Endothelial cell of umbilical vein (primary cell): ENCODE data around the gene IL17RD. TPM values are rescaled to one million over a fixed set of nuclear protein-coding genes. Genes with fewer than 3 reads are reported as not detected.

Experiments used
- BruUV-seq: library from RNA; stranded (reverse); fragments of 400-500 nt; replicated peaks from 2 replicates; lab custom pipeline; 2021; lab: Mats Ljungman, UMichigan
- CTCF ChIA-PET: fragments of 300-600, 350-600 bp; sonication (Branson Sonifier 250); formaldehyde crosslinking; loops from one replicate; lab custom pipeline; 2021; ENCODE audit warnings: antibody characterized with exemption, inconsistent platforms; lab: Charles Lee
- POLR2A ChIA-PET: fragments of 300-600, 350-600 bp; sonication (Branson Sonifier 250); formaldehyde crosslinking; loops from one replicate; lab custom pipeline; 2021; ENCODE audit warnings: antibody characterized with exemption, inconsistent platforms; lab: Charles Lee
- DNase-seq: peaks from one replicate; pipeline ENCODE4 v3.0.0-alpha.2; 2011; ENCODE audit warnings: low read depth, low spot score
- FAIRE-seq: peaks from 2 replicates; lab custom pipeline; 2011; peaks lifted over from hg19 to GRCh38; lab: Jason Lieb, UNC
- H2AFZ ChIP-seq: 2 replicates; pipeline ENCODE4 v1.6.0; 2012; ENCODE audit warnings: low read depth, low read length, control low read depth, inconsistent platforms
- H3K27ac ChIP-seq: 2 replicates; pipeline ENCODE4 v1.5.1; 2011; ENCODE audit warnings: low read depth, mild to moderate bottlenecking, control low read depth, low read length, moderate library complexity; ENCODE audit not compliant: insufficient read depth
- H3K27me3 ChIP-seq, 2 experiments: 2 replicates each; pipeline versions ENCODE4 v1.6.0 to v1.6.1; 2011; ENCODE audit warnings: low read length in 2 of 2, mixed read lengths in 1 of 2; ENCODE audit not compliant: control insufficient read depth in 2 of 2, insufficient read depth in 2 of 2
- H3K36me3 ChIP-seq, 2 experiments: 2 replicates in 1 of 2; 3 replicates in 1 of 2; pipeline ENCODE4 v1.5.1; 2011; ENCODE audit warnings: low read length in 2 of 2, mild to moderate bottlenecking in 1 of 2, moderate library complexity in 1 of 2; ENCODE audit not compliant: control insufficient read depth in 2 of 2, insufficient read depth in 2 of 2; ENCODE audit errors: extremely low read depth in 1 of 2
- H3K4me1 ChIP-seq: 3 replicates; pipeline ENCODE4 v1.5.1; 2011; ENCODE audit warnings: mild to moderate bottlenecking, low read length; ENCODE audit not compliant: control insufficient read depth, insufficient read depth; ENCODE audit errors: extremely low read depth
- H3K4me2 ChIP-seq: 2 replicates; pipeline ENCODE4 v1.6.1; 2011; ENCODE audit warnings: low read length, control low read depth, mixed read lengths; ENCODE audit not compliant: insufficient read depth
- H3K4me3 ChIP-seq, 3 experiments: fragments of 200-600 bp in 1 of 3; sonication (generic), shearing (Covaris generic) in 1 of 3; replicated peaks in 1 of 3; 2 replicates each; pipeline ENCODE4 v1.5.1; 2011 to 2016; ENCODE audit warnings: control low read depth in 3 of 3, low read length in 3 of 3, mild to moderate bottlenecking in 2 of 3, inconsistent platforms in 1 of 3, low read depth in 1 of 3, moderate library complexity in 1 of 3; ENCODE audit not compliant: insufficient read depth in 1 of 3
- H3K79me2 ChIP-seq: 2 replicates; pipeline ENCODE4 v1.6.0; 2012; ENCODE audit warnings: low read length, inconsistent platforms; ENCODE audit not compliant: control insufficient read depth, insufficient read depth
- H3K9ac ChIP-seq: replicated peaks from 2 replicates; pipeline ENCODE3; 2011; ENCODE audit warnings: low read length, control low read depth; ENCODE audit not compliant: insufficient read depth; ENCODE audit errors: extremely low read depth
- H3K9me1 ChIP-seq: replicated peaks from 3 replicates; pipeline ENCODE4 v1.6.0; 2011; ENCODE audit warnings: mild to moderate bottlenecking, low read length; ENCODE audit not compliant: control insufficient read depth, insufficient read depth; ENCODE audit errors: extremely low read depth
- H3K9me3 ChIP-seq: replicated peaks from 2 replicates; pipeline ENCODE4 v1.5.1; 2012; ENCODE audit warnings: low read length, inconsistent platforms; ENCODE audit not compliant: control insufficient read depth, insufficient read depth
- H4K20me1 ChIP-seq: replicated peaks from 2 replicates; pipeline ENCODE3; 2011; ENCODE audit warnings: mild to moderate bottlenecking, low read length; ENCODE audit not compliant: control insufficient read depth, insufficient read depth; ENCODE audit errors: extremely low read depth
- CTCF ChIP-seq, 2 donors: IDR thresholded peaks; 1 replicate in 1 of 2; 2 replicates in 1 of 2; pipeline ENCODE4 v1.5.1; 2011; ENCODE audit warnings: low read length in 2 of 2, mild to moderate bottlenecking in 2 of 2, moderate library complexity in 2 of 2, control low read depth in 1 of 2, inconsistent platforms in 1 of 2, low read depth in 1 of 2; ENCODE audit not compliant: insufficient read depth in 1 of 2; ENCODE audit errors: extremely low read depth in 1 of 2
- EZH2 ChIP-seq: IDR thresholded peaks from 2 replicates; pipeline ENCODE4 v1.6.1; 2012; ENCODE audit warnings: borderline replicate concordance, low read depth, mild to moderate bottlenecking, moderate library complexity, low read length, inconsistent platforms; ENCODE audit not compliant: severe bottlenecking
- FOS ChIP-seq: IDR thresholded peaks from 2 replicates; pipeline ENCODE4 v1.6.1; 2011; ENCODE audit warnings: mild to moderate bottlenecking, low read length, moderate library complexity, borderline replicate concordance; ENCODE audit not compliant: insufficient read depth
- GATA2 ChIP-seq: IDR thresholded peaks from 2 replicates; pipeline ENCODE4 v1.7.0; 2011; ENCODE audit warnings: low read depth, mild to moderate bottlenecking, moderate library complexity, mixed read lengths, low read length; ENCODE audit not compliant: insufficient read length, insufficient read depth
- JUN ChIP-seq: IDR thresholded peaks from 2 replicates; pipeline ENCODE4 v1.6.1; 2011; ENCODE audit warnings: borderline replicate concordance, low read depth; ENCODE audit not compliant: insufficient read length, insufficient read depth
- MYC ChIP-seq: IDR thresholded peaks from one replicate; pipeline ENCODE4 v1.6.1; 2011; ENCODE audit warnings: mild to moderate bottlenecking, low read depth, low read length
- POLR2A ChIP-seq: IDR thresholded peaks from 2 replicates; pipeline ENCODE4 v1.6.1; 2012; ENCODE audit warnings: low read depth, mild to moderate bottlenecking, control low read depth, low read length
- POLR2AphosphoS5 ChIP-seq: IDR thresholded peaks from 2 replicates; pipeline ENCODE4 v1.6.1; 2012; ENCODE audit warnings: low read depth, mild to moderate bottlenecking, control low read depth, low read length, moderate library complexity; ENCODE audit not compliant: insufficient read depth
- dilution Hi-C: fragments of 300-500 bp; cut with MboI; formaldehyde crosslinking; loops from one replicate; pipeline ENCODE4 v1.15.0; 2019; ENCODE audit warnings: low sequenced_read_pairs; ENCODE audit not compliant: extremely low pct_ligation_motif_present
- intact Hi-C: fragments of 100-400 bp; cut with micrococcal nuclease; formaldehyde crosslinking; loops from one replicate; pipeline ENCODE4 v1.10.0; 2022
- polyA plus RNA-seq, 4 experiments: library from polyadenylated mRNA; depleted of rRNA in 3 of 4; stranded (reverse) in 3 of 4; unstranded in 1 of 4; fragments of >200 nt; gene quantifications; 2 replicates each; pipeline versions ENCODE4 v1.2.1 to v1.2.3, GENCODE V29; 2011 to 2012; ENCODE audit warnings: missing spikeins in 1 of 4
- total RNA-seq: library from RNA; stranded (reverse); gene quantifications from 2 replicates; pipeline ENCODE4 v1.2.3, GENCODE V29; 2021
- TF ChIP-seq, protein P1 (sequence below): IDR thresholded peaks from 2 replicates; pipeline ENCODE4 v1.6.1; 2011; ENCODE audit not compliant: insufficient read depth, insufficient read length

IL17RD gene
- total and polyA plus RNA-seq, 2 donors (not counting 3 experiments of a cell fraction or from before 2014, with no cell fraction given): 0.36 to 0.93 TPM

DNA sequence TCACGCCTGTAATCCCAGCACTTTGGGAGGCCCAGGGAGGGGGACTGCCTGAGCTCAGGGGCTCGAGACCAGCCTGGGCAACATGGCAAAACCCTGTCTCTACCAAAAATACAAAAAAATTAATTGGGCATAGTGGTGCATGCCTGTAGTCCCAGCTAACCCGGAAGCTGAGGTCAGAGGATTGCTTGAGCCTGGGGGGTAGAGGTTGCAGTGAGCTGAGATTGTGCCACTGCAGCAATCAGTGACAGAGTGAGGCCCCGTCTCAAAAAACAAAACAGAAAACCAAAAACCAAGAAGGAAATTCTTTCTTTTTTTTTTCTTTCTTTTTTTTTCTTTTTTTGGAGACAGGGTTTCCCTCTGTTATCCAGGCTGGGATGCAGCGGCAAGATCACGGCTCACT is 101.2 kb downstream of the IL17RD start:
- no peak for TF ChIP-seq POLR2AphosphoS5
- TF ChIP-seq GATA2: no peak
- TF ChIP-seq CTCF (IDR thresholded peaks at IDR 0.05; ENCODE audit: extremely low read depth in 1 of 2, insufficient read depth in 1 of 2, low read depth in 1 of 2, low read length in 2 of 2): no peak
- no peak for TF ChIP-seq JUN
- TF ChIP-seq POLR2A: no peak
- TF ChIP-seq EZH2: no peak
- TF ChIP-seq FOS: no peak
- TF ChIP-seq, protein P1, sequence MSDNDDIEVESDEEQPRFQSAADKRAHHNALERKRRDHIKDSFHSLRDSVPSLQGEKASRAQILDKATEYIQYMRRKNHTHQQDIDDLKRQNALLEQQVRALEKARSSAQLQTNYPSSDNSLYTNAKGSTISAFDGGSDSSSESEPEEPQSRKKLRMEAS: no peak
- no peak for TF ChIP-seq MYC
- Histone ChIP-seq H3K27ac (no peak overlapping the region), H3K4me3 (no peak overlapping the region), H3K36me3 (no peaks in the 10 kb centered on the region), H2AFZ (no peak overlapping the region), H3K9me3 (no peaks in the 10 kb centered on the region), H4K20me1 (no peaks in the 10 kb centered on the region), H3K4me2 (no peak overlapping the region), H3K4me1 (peaks cover 33% of the 10 kb centered on the region), H3K9ac (no peak overlapping the region), H3K27me3 (no peaks in the 10 kb centered on the region), H3K79me2 (no peaks in the 10 kb centered on the region), H3K9me1 (no peaks in the 10 kb centered on the region)
- ChIA-PET CTCF (no interaction called here), POLR2A (no interaction called here)
- DNase-seq (no peak), FAIRE-seq (no peak)
- intact Hi-C loops: loop anchor here (5.0 kb wide), 1 partner anchor 57 kb away; no protein-coding TSS in a partner anchor
- BruUV-seq: no TSS peak
- dilution Hi-C loops: no loop called here
